Natural killer cell (primary cell): ENCODE results near the gene FSIP1. TPM values are rescaled to one million over a fixed set of nuclear protein-coding genes. Genes with fewer than 3 reads are reported as not detected.

Experiments
- ATAC-seq, 3 donors: fragments of 150-1000 bp in 2 of 3; fragments of 200-7000 bp in 1 of 3; cut with Tn5 transposase; 1 replicate in 1 of 3; 2 replicates in 2 of 3; pipeline ENCODE4 v1.10.0; 2021; ENCODE audit warnings: mild to moderate bottlenecking in 2 of 3, moderate library complexity in 2 of 3
- DNase-seq, 2 donors: peaks; one replicate each; pipeline versions ENCODE4 v3.0.0 to v3.0.0-alpha.2; 2013 to 2021; ENCODE audit warnings: mixed read lengths in 1 of 2
- H3K27ac ChIP-seq: one replicate; pipeline ENCODE4 v1.5.1; 2013; ENCODE audit warnings: mild to moderate bottlenecking, low read length
- H3K27me3 ChIP-seq: one replicate; pipeline ENCODE4 v1.6.1; 2013; ENCODE audit warnings: low read length; ENCODE audit not compliant: control insufficient read depth, insufficient read depth
- H3K36me3 ChIP-seq: one replicate; pipeline ENCODE4 v1.6.1; 2013; ENCODE audit warnings: low read length; ENCODE audit not compliant: control insufficient read depth, insufficient read depth
- H3K4me1 ChIP-seq: one replicate; pipeline ENCODE4 v1.6.1; 2013; ENCODE audit warnings: low read length; ENCODE audit not compliant: control insufficient read depth, insufficient read depth
- H3K4me3 ChIP-seq: one replicate; pipeline ENCODE4 v1.5.1; 2013; ENCODE audit warnings: low read length
- H3K9me3 ChIP-seq: one replicate; pipeline ENCODE4 v1.6.1; 2013; ENCODE audit warnings: low read length; ENCODE audit not compliant: control insufficient read depth, insufficient read depth
- H3K27ac Mint-ChIP-seq, 2 donors: one replicate each; pipeline ENCODE4 v1.8.0; 2022; ENCODE audit warnings: mild to moderate bottlenecking in 2 of 2, mixed read lengths in 2 of 2, moderate library complexity in 1 of 2
- H3K27me3 Mint-ChIP-seq, 2 donors: one replicate each; pipeline ENCODE4 v1.8.0; 2022; ENCODE audit warnings: low read depth in 2 of 2, mixed read lengths in 2 of 2
- H3K36me3 Mint-ChIP-seq: one replicate; pipeline ENCODE4 v1.8.0; 2022; ENCODE audit warnings: mixed read lengths
- H3K4me1 Mint-ChIP-seq, 2 donors: one replicate each; pipeline ENCODE4 v1.8.0; 2022; ENCODE audit warnings: mixed read lengths in 2 of 2
- H3K4me3 Mint-ChIP-seq: one replicate; pipeline ENCODE4 v1.8.0; 2022; ENCODE audit warnings: mild to moderate bottlenecking, moderate library complexity, mixed read lengths
- H3K9me3 Mint-ChIP-seq, 2 donors: one replicate each; pipeline ENCODE4 v1.8.0; 2022; ENCODE audit warnings: mixed read lengths in 2 of 2
- CTCF ChIP-seq: fragments of 200-600 bp; IDR thresholded peaks from one replicate; pipeline ENCODE4 v1.8.0; 2022; ENCODE audit warnings: antibody characterized with exemption
- WGBS: methylation state at CpG from one replicate; pipeline ENCODE4 v1.1.7; 2013; ENCODE audit warnings: missing lambda C conversion rate; ENCODE audit not compliant: insufficient coverage; 5-methylcytosine and 5-hydroxymethylcytosine counted together
- intact Hi-C: fragments of 100-400 bp; cut with micrococcal nuclease; formaldehyde crosslinking; loops from one replicate; pipeline ENCODE4 v1.14.2; 2022
- total RNA-seq, 4 donors: library from RNA; stranded (reverse); fragments of 120-200 nt in 1 of 4; gene quantifications; one replicate each; pipeline versions ENCODE4 v1.2.3 to v1.2.4, GENCODE V29; 2013 to 2022

Gene FSIP1
- total RNA-seq, 3 donors from 2014 or later (not counting 1 experiment from before 2014, with no cell fraction given), result 1.1 to 2.3 (median 1.8) TPM

DNA sequence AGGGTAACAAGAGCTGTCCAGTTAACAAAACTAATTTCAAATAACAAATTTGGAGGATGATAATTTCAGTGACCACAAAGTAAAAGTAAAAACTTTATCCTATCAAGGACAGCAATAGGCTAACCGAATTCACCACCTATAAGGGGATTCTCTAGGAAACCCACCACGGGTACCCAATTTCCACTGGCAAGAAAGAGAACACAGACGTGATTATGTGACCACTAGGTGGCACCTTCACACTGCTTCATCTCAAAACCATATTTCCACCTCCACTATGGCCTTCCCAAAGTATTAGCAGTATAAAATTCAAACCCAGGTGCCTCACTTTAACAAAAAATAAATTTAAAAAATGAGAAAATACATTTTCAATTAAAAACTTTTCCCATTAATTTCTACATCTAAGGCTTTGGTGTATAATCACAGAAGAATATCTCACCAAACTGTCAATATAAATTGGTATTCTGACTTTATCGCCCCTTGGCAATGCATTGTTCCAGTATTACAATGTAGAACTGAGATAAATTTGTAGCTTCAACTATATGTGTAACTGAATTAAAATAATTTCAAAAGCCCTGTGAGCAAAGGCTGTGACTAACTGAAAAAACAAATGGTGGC is 96.5 kb downstream of the FSIP1 start:
- DNase-seq (peak in 1 of 2 donors; percentile 74), ATAC-seq (peak in 2 of 3 donors; percentile 69 to 74)
- Mint-ChIP-seq H3K4me1 (peaks cover 12 to 27% of the 10 kb centered on the region in 2 donors), H3K36me3 (no peaks in the 10 kb centered on the region), H3K27ac (peak overlapping the region; percentile 16 to 44), H3K9me3 (no peaks in the 10 kb centered on the region), H3K4me3 (no peak overlapping the region), H3K27me3 (no peaks in the 10 kb centered on the region)
- 28% methylated on average over 4 of the region's 4 CpGs for WGBS
- Histone ChIP-seq H3K4me3 (no peak overlapping the region), H3K9me3 (no peaks in the 10 kb centered on the region), H3K36me3 (no peaks in the 10 kb centered on the region), H3K4me1 (peaks cover 3% of the 10 kb centered on the region), H3K27ac (no peak overlapping the region), H3K27me3 (no peaks in the 10 kb centered on the region)
- intact Hi-C loops, result loop anchor here (1.0 to 10.0 kb wide), 3 partner anchors 71 to 586 kb away; no protein-coding TSS in a partner anchor
- peak; percentile 96 for TF ChIP-seq CTCF

DNA sequence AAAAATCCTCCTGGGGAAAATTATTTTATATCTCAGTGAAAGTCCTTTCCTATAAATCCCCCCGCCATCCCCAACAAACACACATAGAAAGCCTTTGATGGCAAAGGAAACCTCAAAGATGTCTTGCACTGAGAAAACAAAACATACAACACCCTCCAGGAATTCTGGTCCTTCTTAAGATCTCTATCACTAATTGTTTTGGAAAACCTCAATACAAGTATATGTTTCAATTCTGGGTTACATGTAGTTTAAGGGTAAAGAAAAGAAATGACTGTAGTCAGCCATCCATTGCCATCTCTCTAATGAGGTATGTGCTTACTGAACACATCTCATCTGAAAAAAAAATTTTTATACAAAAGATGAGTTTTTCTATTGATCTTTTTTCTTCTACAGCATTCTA is 97.3 kb downstream of the FSIP1 start:
- intact Hi-C loops, result loop anchor here (5.0 to 10.0 kb wide), 2 partner anchors 189 to 587 kb away; no protein-coding TSS in a partner anchor
- H3K27me3 Mint-ChIP-seq, result no peaks in the 10 kb centered on the region
- Histone ChIP-seq H3K9me3 (no peaks in the 10 kb centered on the region), H3K4me3 (no peak overlapping the region), H3K36me3 (no peaks in the 10 kb centered on the region), H3K4me1 (peaks cover 3% of the 10 kb centered on the region), H3K27me3 (no peaks in the 10 kb centered on the region), H3K27ac (no peak overlapping the region)
- no peaks in the 10 kb centered on the region for H3K9me3 Mint-ChIP-seq
- H3K36me3 Mint-ChIP-seq, result no peaks in the 10 kb centered on the region
- WGBS, result 89% methylated on average over 1 of the region's 1 CpG
- no peak for TF ChIP-seq CTCF
- H3K4me1 Mint-ChIP-seq, result peaks cover 7 to 19% of the 10 kb centered on the region in 2 donors
- peak overlapping the region in 1 of 2 donors; percentile 16 for H3K27ac Mint-ChIP-seq
- no peak for ATAC-seq
- DNase-seq, result no peak
- H3K4me3 Mint-ChIP-seq, result no peak overlapping the region

GRCh38 chr15:39684233-39684632 is 98.4 kb downstream of the FSIP1 start:
- Histone ChIP-seq H3K27me3 (no peaks in the 10 kb centered on the region), H3K27ac (no peak overlapping the region), H3K4me1 (peaks cover 3% of the 10 kb centered on the region), H3K36me3 (no peaks in the 10 kb centered on the region), H3K4me3 (no peak overlapping the region), H3K9me3 (no peaks in the 10 kb centered on the region)
- Mint-ChIP-seq H3K9me3 (no peaks in the 10 kb centered on the region), H3K4me1 (peaks cover 7 to 19% of the 10 kb centered on the region in 2 donors), H3K36me3 (no peaks in the 10 kb centered on the region), H3K4me3 (no peak overlapping the region), H3K27ac (no peak overlapping the region), H3K27me3 (no peaks in the 10 kb centered on the region)
- intact Hi-C loops, result loop anchor here (10.0 kb wide), 1 partner anchor 191 kb away; no protein-coding TSS in a partner anchor
- no peak for TF ChIP-seq CTCF
- ATAC-seq (no peak), DNase-seq (no peak)
- 67% methylated on average over 3 of the region's 3 CpGs for WGBS
